Tibial nerve (tissue), 3 donors: ENCODE results near the gene TMEM178B.

ENCODE experiments used
- CTCF ChIP-seq, 5 experiments: fragments of 200-600 bp in 3 of 5; fragments of 450-650 bp in 2 of 5; sonication (generic) in 3 of 5; IDR thresholded peaks; one replicate each; pipeline ENCODE4 v1.5.1; 2016 to 2019; ENCODE audit warnings: antibody characterized with exemption in 5 of 5, mild to moderate bottlenecking in 3 of 5, moderate library complexity in 2 of 5
- POLR2A ChIP-seq, 2 donors: fragments of 450-650 bp; IDR thresholded peaks; one replicate each; pipeline ENCODE4 v1.6.1; 2017; ENCODE audit warnings: antibody characterized with exemption in 2 of 2, mild to moderate bottlenecking in 2 of 2, moderate library complexity in 2 of 2

- TF ChIP-seq CTCF (IDR thresholded peaks at IDR 0.05), result no peak
- TF ChIP-seq POLR2A (IDR thresholded peaks at IDR 0.05), result no peak
Observed at GRCh38 chr7:141288626-141289025, 214.8 kb downstream of the TMEM178B start.
